Non-pigmented ciliary epithelial cell (primary cell): ENCODE measurements around the gene RBMX2.

Experiments used
- DNase-seq: peaks from one replicate; pipeline ENCODE4 v3.0.0-alpha.2; 2010; ENCODE audit warnings: low read depth

RBMX2 gene

DNA sequence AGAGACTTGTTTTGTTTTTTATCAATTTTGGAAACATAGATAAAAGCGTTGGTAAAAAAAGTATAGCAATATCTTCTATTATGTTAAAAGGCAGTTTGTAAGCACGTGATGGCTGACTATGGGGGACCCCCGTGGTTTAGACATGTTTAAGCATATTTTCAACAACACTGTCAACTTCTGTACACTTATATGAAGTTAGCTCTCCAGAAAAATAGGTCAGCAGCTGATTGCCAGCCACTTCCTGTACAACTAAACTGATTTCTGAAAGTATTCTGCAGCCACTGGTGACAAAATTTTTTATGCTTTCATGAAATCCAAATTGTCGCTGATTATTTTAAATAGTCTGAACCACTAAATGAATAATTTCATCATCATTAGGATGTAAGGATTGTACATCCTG lies 45.2 kb downstream of the RBMX2 start:
- no peak for DNase-seq
